HFF-Myc (cell line): ENCODE measurements around the gene KCNJ1.

Source experiments
- DNase-seq: peaks from one replicate; pipeline ENCODE4 v3.0.0-alpha.2; 2011; ENCODE audit warnings: low read depth; ENCODE audit errors: extremely low read depth
- H3K4me3 ChIP-seq: replicated peaks from 2 replicates; pipeline ENCODE4 v1.5.1; 2011; ENCODE audit warnings: low read depth, mild to moderate bottlenecking, control low read depth, low read length
- TF ChIP-seq, protein P1 (sequence below): IDR thresholded peaks from 2 replicates; pipeline ENCODE4 v1.5.1; 2012; ENCODE audit warnings: mild to moderate bottlenecking, low read depth, low read length, control low read depth; ENCODE audit errors: missing control alignments

The KCNJ1 gene

DNA sequence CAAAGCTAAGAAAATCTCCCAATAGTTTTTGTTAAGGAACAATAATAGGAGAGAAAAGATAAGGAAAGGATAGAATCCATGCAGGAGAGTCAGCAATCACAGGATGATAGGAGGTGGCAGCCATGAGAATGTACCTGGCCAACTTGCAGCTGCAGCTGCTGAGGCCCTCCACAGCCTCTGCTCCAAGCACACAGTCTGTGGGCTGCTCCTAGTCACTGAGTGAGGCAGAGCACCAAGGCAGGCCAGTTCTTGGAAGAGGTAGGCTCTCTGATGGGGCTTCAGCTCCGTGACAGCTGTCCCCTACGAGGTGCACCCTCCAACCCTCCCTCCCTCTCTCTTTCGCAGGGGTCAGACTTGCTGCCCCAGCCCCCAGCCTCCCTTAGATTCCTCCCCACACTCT lies 5.5 kb upstream of the KCNJ1 start:
- TF ChIP-seq, protein P1, sequence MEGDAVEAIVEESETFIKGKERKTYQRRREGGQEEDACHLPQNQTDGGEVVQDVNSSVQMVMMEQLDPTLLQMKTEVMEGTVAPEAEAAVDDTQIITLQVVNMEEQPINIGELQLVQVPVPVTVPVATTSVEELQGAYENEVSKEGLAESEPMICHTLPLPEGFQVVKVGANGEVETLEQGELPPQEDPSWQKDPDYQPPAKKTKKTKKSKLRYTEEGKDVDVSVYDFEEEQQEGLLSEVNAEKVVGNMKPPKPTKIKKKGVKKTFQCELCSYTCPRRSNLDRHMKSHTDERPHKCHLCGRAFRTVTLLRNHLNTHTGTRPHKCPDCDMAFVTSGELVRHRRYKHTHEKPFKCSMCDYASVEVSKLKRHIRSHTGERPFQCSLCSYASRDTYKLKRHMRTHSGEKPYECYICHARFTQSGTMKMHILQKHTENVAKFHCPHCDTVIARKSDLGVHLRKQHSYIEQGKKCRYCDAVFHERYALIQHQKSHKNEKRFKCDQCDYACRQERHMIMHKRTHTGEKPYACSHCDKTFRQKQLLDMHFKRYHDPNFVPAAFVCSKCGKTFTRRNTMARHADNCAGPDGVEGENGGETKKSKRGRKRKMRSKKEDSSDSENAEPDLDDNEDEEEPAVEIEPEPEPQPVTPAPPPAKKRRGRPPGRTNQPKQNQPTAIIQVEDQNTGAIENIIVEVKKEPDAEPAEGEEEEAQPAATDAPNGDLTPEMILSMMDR, result no peak
- no peak overlapping the region for H3K4me3 ChIP-seq
- no peak for DNase-seq

DNA sequence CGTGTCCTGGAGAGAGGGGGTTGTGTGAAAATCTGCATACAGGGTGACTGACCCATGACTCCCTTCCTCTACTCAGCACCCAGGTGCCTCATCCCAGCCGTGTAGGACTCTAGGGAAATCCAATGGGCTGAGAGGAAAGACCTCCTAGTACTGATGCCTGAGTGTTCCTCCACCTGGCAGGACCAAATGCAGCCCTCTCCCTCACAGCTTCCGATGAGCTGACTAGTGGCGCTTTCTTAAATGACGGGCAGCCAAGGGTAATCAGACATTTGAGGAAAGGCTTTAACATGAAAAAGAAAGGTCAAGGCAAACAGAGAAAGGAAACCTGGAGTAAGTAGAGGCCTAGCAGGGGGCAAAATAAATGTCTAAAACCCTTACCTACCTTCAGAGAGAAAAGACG lies 5.0 kb upstream of the KCNJ1 start:
- TF ChIP-seq, protein P1, result no peak
- H3K4me3 ChIP-seq, result no peak overlapping the region
- DNase-seq, result no peak

DNA sequence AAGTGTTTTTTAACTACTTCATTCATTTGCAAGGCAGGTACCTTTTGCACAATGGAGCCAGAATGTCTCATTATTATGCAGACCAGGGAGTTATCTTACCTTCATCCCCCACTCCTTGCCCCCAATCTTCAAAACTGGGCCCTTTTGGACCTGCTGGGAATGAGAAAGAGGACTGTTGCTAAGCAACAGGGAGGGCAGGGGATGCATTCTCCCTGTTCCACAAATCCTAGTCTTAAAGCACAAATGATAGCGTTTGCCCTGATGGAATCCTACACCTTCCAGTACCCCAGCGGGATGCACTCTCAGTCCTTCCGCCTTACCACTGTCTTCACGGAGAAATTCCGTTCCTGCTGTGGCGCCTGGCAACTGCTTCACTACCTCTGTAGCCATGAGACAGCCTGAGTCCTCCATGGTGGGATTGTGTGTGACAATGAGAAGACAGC lies 4.1 kb upstream of the KCNJ1 start:
- DNase-seq, result no peak
- H3K4me3 ChIP-seq, result no peak overlapping the region
- TF ChIP-seq, protein P1, result no peak

DNA sequence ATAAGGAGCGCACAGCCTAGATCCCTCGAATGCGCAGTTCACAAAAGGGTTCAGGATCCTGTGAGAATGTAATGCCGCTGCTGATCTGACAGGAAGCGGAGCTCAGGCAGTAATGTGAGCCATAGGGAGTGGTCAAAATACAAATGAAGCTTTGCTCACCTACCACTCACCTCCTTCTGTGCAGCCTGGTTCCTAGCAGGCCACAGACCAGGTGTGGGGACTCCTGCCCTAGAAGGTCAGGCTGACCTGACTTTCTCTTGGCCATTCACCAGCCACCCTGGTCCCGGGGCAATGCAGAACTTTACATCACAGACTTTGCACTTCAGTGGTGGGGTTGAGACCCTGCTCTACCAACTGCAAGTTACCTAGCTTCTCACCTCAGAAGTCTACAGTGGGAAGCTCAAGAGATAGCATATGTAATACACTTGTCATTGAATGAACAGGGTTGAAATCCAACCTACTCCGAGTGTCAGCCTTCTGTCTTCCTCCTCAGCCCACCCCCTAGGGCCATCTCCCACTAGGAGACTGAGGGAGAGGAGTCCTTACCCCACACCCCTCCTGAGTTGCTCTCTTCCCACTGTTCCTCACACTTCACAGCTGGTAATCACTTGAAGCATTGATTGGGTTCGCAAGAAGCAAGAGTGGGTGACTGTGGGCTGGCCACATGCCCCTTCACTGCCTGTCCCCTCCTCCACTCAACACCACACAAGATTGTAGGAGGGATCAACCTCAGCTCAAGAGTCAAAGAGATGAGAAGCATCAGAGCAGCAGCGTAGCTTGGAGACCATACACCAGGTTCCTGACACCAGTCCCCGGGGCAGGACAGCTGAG lies 2.0 kb upstream of the KCNJ1 start:
- no peak overlapping the region for H3K4me3 ChIP-seq
- no peak for DNase-seq
- TF ChIP-seq, protein P1, result no peak

DNA sequence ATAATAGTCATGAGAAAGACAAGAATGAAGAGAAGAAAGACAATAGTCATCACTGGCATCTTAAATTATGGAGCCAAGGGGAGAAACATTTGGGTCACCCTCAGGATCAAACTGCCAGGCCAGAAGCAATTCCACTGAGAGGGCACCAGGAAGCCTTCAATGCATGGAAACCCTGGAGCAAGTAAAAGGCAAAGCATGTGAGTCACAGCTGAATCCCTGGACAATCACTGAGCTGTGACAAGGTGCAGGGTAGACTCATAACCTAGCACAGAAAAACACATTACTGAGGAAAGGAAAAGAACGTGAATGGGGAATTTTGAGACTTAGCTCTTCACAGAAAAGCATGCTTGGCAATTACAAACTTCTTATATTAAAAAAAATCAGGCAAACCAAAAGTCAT lies 1.6 kb downstream of the KCNJ1 start:
- H3K4me3 ChIP-seq, result no peak overlapping the region
- no peak for DNase-seq
- TF ChIP-seq, protein P1, result no peak

DNA sequence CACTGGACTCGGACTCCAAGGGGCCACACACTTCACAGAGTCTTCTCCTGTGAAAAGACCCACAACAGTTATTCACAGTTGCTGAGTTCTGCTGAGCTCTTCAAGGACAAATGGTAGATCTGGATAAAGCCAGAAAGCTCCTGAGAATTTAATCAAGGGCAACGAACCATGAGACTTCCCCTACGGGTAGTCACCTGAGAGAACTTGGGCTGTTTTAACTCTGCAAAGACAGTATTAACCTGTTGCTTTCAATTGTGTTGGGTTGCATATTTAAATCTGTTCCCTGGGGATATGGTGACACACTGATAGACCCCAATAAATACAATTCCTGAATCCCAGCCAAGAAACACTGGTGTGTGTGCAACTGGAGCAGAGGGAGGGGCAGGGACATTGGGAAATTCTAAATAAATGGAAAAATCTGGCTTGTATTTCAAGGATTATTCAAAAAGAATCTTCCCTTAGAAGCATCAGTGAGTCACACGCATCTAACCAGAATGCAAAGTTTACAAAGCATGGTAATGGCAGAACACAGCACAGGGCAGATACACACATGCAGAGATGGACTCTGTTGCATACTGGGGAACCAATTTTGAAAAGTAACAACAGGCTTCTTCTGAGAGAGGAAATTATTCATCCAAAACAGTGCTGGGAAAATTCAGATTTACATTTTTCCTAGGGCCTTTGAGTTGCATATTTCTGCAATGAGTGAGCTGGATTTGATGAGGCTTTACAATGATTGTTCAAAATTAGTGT lies 4.0 kb downstream of the KCNJ1 start:
- TF ChIP-seq, protein P1, result no peak
- peak; percentile 27 for DNase-seq
- no peak overlapping the region for H3K4me3 ChIP-seq
